ENCODE data around the gene MMP14. TPM values are rescaled to one million over a fixed set of nuclear protein-coding genes. Genes with fewer than 3 reads are reported as not detected.

The MMP14 gene
- total and polyA plus RNA-seq, 3 donors from 2014 or later = 14.2 to 54.6 (median 35.8) TPM

- no peak overlapping the region for H3K27ac ChIP-seq
- TF ChIP-seq POLR2A (IDR thresholded peaks at IDR 0.05) = no peak
- TF ChIP-seq CTCF (IDR thresholded peaks at IDR 0.05) = no peak
- DNase-seq = no peak
- no peaks in the 10 kb centered on the region for H3K36me3 ChIP-seq (ENCODE audit: low read depth, missing control alignments)
- H3K9me3 ChIP-seq = no peaks in the 10 kb centered on the region
- no peak overlapping the region for H3K4me3 ChIP-seq
- WGBS, 2 donors = 87 to 92% methylated on average over 9 of the region's 9 CpGs
- H3K27me3 ChIP-seq = no peaks in the 10 kb centered on the region
- intact Hi-C loops (cut with DNase I; ENCODE audit: low total_unique reads) = no loop called here
- peaks cover 17% of the 10 kb centered on the region for H3K4me1 ChIP-seq
These were observed 4.9 kb downstream of the MMP14 start for GRCh38 chr14:22841311-22841710.

- peaks cover 22% of the 10 kb centered on the region for H3K4me1 ChIP-seq
- no peak overlapping the region for H3K27ac ChIP-seq
- H3K27me3 ChIP-seq = no peaks in the 10 kb centered on the region
- no peak for DNase-seq
- H3K4me3 ChIP-seq = no peak overlapping the region
- no peaks in the 10 kb centered on the region for H3K9me3 ChIP-seq
- TF ChIP-seq CTCF (IDR thresholded peaks at IDR 0.05) (no peak), POLR2A (IDR thresholded peaks at IDR 0.05) (no peak)
- intact Hi-C loops (cut with DNase I; ENCODE audit: low total_unique reads) = no loop called here
- 89 to 93% methylated on average over 8 of the region's 8 CpGs for WGBS, 2 donors
- H3K36me3 ChIP-seq (ENCODE audit: low read depth, missing control alignments) = no peaks in the 10 kb centered on the region
These were observed 5.4 kb downstream of the MMP14 start for GRCh38 chr14:22841769-22842168.

- 88 to 89% methylated on average over 23 to 28 of the region's 28 CpGs for WGBS, 2 donors
- intact Hi-C loops (cut with DNase I; ENCODE audit: low total_unique reads) = no loop called here
- TF ChIP-seq POLR2A (IDR thresholded peaks at IDR 0.05) (no peak), CTCF (IDR thresholded peaks at IDR 0.05) (no peak)
- no peaks in the 10 kb centered on the region for H3K36me3 ChIP-seq (ENCODE audit: low read depth, missing control alignments)
- H3K4me3 ChIP-seq = no peak overlapping the region
- H3K27ac ChIP-seq = no peak overlapping the region
- H3K9me3 ChIP-seq = no peaks in the 10 kb centered on the region
- H3K27me3 ChIP-seq = no peaks in the 10 kb centered on the region
- DNase-seq = no peak
- peaks cover 29% of the 10 kb centered on the region for H3K4me1 ChIP-seq
These were observed 6.1 kb downstream of the MMP14 start for GRCh38 chr14:22842211-22843122.

- Histone ChIP-seq H3K4me3 (no peak overlapping the region), H3K27ac (no peak overlapping the region), H3K4me1 (peaks cover 35% of the 10 kb centered on the region), H3K27me3 (no peaks in the 10 kb centered on the region), H3K9me3 (no peaks in the 10 kb centered on the region), H3K36me3 (ENCODE audit: low read depth, missing control alignments) (no peaks in the 10 kb centered on the region)
- no peak for DNase-seq
- WGBS, 2 donors = 83 to 91% methylated on average over 20 to 21 of the region's 21 CpGs
- TF ChIP-seq POLR2A (IDR thresholded peaks at IDR 0.05) = no peak
- TF ChIP-seq CTCF (IDR thresholded peaks at IDR 0.05) = no peak
- intact Hi-C loops (cut with DNase I; ENCODE audit: low total_unique reads) = no loop called here
These were observed 6.9 kb downstream of the MMP14 start for GRCh38 chr14:22843123-22843925.

All from testis (tissue), 3 donors.